Progenitor cell of endocrine pancreas (in vitro differentiated cells): Measurements from ENCODE around the gene DTWD1. TPM values are rescaled to one million over a fixed set of nuclear protein-coding genes. Genes with fewer than 3 reads are reported as not detected.
"Not testable (repeated sequence)": the region's sequence is repeated elsewhere in the genome, so short reads cannot be mapped to it uniquely, and the experiment has no call there.

ENCODE experiments used
- DNase-seq: peaks from one replicate; pipeline ENCODE4 v3.0.0; 2021; ENCODE audit warnings: low spot score; ENCODE audit not compliant: unreplicated experiment
- H3K27ac Mint-ChIP-seq: 2 replicates; pipeline ENCODE4 v1.8.0; 2021; ENCODE audit warnings: mild to moderate bottlenecking, moderate library complexity, mixed read lengths
- H3K27me3 Mint-ChIP-seq: 2 replicates; pipeline ENCODE4 v1.8.0; 2021; ENCODE audit warnings: mixed read lengths
- H3K36me3 Mint-ChIP-seq: 2 replicates; pipeline ENCODE4 v1.8.0; 2022; ENCODE audit warnings: mixed read lengths; ENCODE audit not compliant: insufficient read depth
- H3K4me1 Mint-ChIP-seq: 2 replicates; pipeline ENCODE4 v1.8.0; 2021; ENCODE audit warnings: low read depth, mixed read lengths
- H3K4me3 Mint-ChIP-seq: 2 replicates; pipeline ENCODE4 v1.8.0; 2021; ENCODE audit warnings: low read depth, mild to moderate bottlenecking, moderate library complexity, mixed read lengths
- H3K9me3 Mint-ChIP-seq: 2 replicates; pipeline ENCODE4 v1.8.0; 2021; ENCODE audit warnings: low read depth, mixed read lengths
- total RNA-seq: library from RNA; stranded (reverse); gene quantifications from 2 replicates; pipeline ENCODE4 v1.2.1, GENCODE V29; 2021
- TF ChIP-seq, protein P1 (sequence below): fragments of 200-600 bp; sonication (generic); IDR thresholded peaks from one replicate; pipeline ENCODE4 v1.5.0; 2021; ENCODE audit warnings: antibody characterized with exemption, mild to moderate bottlenecking; ENCODE audit not compliant: unreplicated experiment

The DTWD1 gene
- total RNA-seq, 1 donor from 2014 or later: 37.2 TPM

DNA sequence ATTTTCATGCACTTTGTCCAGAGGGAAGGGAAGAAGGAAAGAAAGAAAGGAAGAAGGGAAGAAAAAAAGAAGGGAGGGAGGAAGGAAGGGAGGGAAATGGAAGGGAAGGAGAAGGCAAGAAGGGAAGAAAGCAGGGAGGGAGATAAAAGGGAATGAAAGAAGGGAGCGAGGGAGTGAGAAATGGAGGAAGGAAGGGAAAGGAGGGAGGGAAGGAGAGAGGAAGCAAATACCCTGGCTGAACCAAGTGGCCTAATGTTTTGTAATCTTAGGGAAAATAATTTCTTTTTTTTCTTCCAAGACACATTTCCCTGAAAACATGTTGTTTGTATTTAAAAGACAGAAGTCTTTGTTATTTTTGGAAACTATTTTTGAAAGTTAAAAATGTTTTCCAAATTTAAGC is 35.9 kb downstream of the DTWD1 start:
- Mint-ChIP-seq H3K4me3 (no peak overlapping the region), H3K36me3 (peaks cover 1% of the 10 kb centered on the region), H3K9me3 (peaks cover 33% of the 10 kb centered on the region), H3K4me1 (peaks cover 6% of the 10 kb centered on the region), H3K27me3 (no peaks in the 10 kb centered on the region), H3K27ac (no peak overlapping the region)
- no peak for DNase-seq
- TF ChIP-seq, protein P1, sequence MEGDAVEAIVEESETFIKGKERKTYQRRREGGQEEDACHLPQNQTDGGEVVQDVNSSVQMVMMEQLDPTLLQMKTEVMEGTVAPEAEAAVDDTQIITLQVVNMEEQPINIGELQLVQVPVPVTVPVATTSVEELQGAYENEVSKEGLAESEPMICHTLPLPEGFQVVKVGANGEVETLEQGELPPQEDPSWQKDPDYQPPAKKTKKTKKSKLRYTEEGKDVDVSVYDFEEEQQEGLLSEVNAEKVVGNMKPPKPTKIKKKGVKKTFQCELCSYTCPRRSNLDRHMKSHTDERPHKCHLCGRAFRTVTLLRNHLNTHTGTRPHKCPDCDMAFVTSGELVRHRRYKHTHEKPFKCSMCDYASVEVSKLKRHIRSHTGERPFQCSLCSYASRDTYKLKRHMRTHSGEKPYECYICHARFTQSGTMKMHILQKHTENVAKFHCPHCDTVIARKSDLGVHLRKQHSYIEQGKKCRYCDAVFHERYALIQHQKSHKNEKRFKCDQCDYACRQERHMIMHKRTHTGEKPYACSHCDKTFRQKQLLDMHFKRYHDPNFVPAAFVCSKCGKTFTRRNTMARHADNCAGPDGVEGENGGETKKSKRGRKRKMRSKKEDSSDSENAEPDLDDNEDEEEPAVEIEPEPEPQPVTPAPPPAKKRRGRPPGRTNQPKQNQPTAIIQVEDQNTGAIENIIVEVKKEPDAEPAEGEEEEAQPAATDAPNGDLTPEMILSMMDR: no peak

DNA sequence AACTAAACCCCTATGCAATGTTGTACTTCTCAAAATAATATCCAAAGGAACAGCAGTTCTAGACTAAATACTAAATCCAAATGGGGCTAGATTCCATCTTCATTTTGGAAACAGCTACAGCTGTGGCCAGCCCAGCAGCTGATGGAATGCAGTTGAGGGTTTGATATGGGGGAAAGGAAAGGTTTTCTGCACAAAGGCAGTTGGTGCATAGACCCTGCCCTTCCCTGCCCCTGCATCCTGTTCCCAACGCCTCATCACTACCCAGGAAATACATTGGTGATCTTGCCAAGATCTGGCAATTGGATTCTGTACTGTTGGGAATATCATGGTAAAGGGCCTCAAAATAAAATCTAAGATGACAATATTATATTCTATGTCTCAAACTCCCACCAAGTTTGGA is 43.9 kb downstream of the DTWD1 start:
- H3K27me3 Mint-ChIP-seq: peaks cover 4% of the 10 kb centered on the region

DNA sequence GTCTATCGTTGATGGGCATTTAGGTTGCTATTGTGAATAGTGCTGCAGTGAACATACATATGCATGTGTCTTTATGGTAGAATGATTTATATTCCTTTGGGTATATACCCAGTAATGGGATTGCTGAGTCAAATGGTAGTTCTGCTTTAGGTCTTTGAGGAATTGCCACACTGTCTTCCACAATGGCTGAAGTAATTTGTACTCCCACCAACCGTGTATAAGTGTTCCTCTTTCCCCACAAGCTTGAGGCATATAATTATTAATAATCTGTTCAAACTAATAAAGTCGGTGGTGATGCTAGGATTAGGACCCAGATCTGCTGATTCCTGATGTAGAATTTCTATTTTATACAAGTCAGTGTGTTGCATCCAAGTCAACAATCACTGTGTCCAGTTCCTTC is 45.6 kb downstream of the DTWD1 start:
- H3K27ac Mint-ChIP-seq, H3K4me3 Mint-ChIP-seq, DNase-seq, H3K27me3 Mint-ChIP-seq, H3K4me1 Mint-ChIP-seq, H3K36me3 Mint-ChIP-seq, H3K9me3 Mint-ChIP-seq: not testable (repeated sequence)

More for the DNA sequence above, 43.9 kb downstream of the DTWD1 start:
- Mint-ChIP-seq H3K4me3 (no peak overlapping the region), H3K4me1 (peaks cover 6% of the 10 kb centered on the region), H3K27ac (no peak overlapping the region), H3K9me3 (no peaks in the 10 kb centered on the region), H3K36me3 (no peaks in the 10 kb centered on the region)
- TF ChIP-seq, protein P1: no peak
- no peak for DNase-seq

DNA sequence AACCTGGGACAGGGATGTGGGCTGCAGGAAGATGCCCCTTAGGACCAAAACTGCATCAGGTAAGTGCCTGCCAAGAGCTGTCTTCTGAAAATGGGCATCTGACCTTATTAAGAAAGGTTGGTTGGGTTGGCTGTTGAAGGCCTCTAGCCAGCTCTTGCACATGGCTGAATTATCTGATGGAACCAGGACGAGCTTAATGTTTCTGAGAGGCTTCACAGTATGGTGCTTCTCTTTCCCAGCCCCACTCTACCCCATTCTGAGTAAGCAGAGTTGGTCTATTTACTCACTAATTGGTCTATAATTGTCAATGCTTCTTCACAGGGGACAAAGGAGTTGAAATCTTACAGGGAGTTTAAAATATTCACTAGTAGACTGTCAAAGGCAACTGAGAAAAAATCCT is 48.4 kb downstream of the DTWD1 start:
- Mint-ChIP-seq H3K9me3 (no peaks in the 10 kb centered on the region), H3K27me3 (no peaks in the 10 kb centered on the region), H3K36me3 (no peaks in the 10 kb centered on the region), H3K4me1 (peaks cover under 1% of the 10 kb centered on the region), H3K27ac (no peak overlapping the region), H3K4me3 (no peak overlapping the region)
- DNase-seq: no peak
- TF ChIP-seq, protein P1: no peak

DNA sequence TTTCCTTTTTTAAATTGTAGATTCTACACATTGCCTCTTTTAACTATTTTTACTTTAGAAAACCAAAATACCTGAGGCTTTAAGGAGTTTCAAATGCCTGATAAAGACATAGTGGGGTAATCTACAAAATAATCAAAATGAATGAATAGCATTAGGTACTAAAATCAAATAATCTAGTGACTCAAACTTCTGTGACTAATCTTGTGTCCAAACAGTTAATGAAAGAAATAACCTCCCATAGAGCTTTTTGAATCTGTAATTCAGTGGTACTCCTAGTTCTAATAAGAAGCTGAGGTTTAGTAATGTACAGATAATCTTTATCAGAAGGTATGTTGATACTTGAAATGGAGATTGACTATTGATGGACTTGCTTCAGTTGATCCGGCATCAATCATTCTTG is 53.0 kb downstream of the DTWD1 start:
- H3K9me3 Mint-ChIP-seq: no peaks in the 10 kb centered on the region
- no peaks in the 10 kb centered on the region for H3K27me3 Mint-ChIP-seq
- H3K27ac Mint-ChIP-seq: no peak overlapping the region
- no peak overlapping the region for H3K4me3 Mint-ChIP-seq
- TF ChIP-seq, protein P1: no peak
- DNase-seq: no peak
- no peaks in the 10 kb centered on the region for H3K36me3 Mint-ChIP-seq
- peaks cover 1% of the 10 kb centered on the region for H3K4me1 Mint-ChIP-seq

DNA sequence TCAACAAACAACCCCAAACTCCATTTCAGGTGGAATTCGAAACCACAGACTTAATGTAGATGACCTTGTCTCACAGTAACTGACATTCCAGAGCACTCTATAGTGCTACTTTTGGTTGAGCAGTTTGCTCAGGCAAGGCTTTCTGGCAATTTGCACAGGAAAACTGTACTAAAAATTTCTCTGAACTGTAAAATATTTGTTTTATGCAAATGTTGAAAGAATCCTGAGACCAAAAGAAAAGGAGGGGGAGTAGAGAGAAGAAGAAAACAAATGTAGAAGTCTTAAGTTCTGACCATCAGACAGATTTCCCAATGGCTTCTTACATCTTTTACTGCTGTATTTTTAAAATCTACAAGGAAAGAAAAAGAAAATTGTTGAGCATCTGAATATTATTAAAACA is 53.5 kb downstream of the DTWD1 start:
- TF ChIP-seq, protein P1: no peak
- Mint-ChIP-seq H3K27me3 (no peaks in the 10 kb centered on the region), H3K4me3 (no peak overlapping the region), H3K27ac (no peak overlapping the region), H3K4me1 (peaks cover 1% of the 10 kb centered on the region), H3K9me3 (no peaks in the 10 kb centered on the region), H3K36me3 (no peaks in the 10 kb centered on the region)
- DNase-seq: no peak
